BE2C (cell line): ENCODE measurements around the gene NCAM2.

Experiments used
- DNase-seq: peaks from one replicate; pipeline ENCODE4 v3.0.0-alpha.2; 2020
- H3K27me3 ChIP-seq: fragments of 250-450 bp; sonication (Bioruptor Pico); 2 replicates; pipeline ENCODE4 v1.5.1; 2020; ENCODE audit warnings: mild to moderate bottlenecking
- H3K36me3 ChIP-seq: fragments of 250-450 bp; sonication (Bioruptor Pico); 2 replicates; pipeline ENCODE4 v1.5.1; 2020; ENCODE audit warnings: mild to moderate bottlenecking
- H3K4me1 ChIP-seq: fragments of 250-450 bp; sonication (Bioruptor Pico); 2 replicates; pipeline ENCODE4 v1.5.1; 2020
- H3K4me3 ChIP-seq: 2 replicates; pipeline ENCODE4 v1.5.1; 2011; ENCODE audit warnings: low read depth, low read length
- H3K9me3 ChIP-seq: fragments of 250-450 bp; sonication (Bioruptor Pico); 2 replicates; pipeline ENCODE4 v1.5.1; 2020
- CTCF ChIP-seq: IDR thresholded peaks from 2 replicates; pipeline ENCODE4 v1.5.1; 2012; ENCODE audit warnings: mild to moderate bottlenecking, low read depth, low read length

Gene NCAM2

GRCh38 chr21:21097466-21097865 is 99.3 kb downstream of the NCAM2 start:
- H3K4me1 ChIP-seq, result no peaks in the 10 kb centered on the region
- DNase-seq, result no peak
- H3K9me3 ChIP-seq, result no peaks in the 10 kb centered on the region
- H3K4me3 ChIP-seq, result no peak overlapping the region
- H3K36me3 ChIP-seq, result no peaks in the 10 kb centered on the region
- no peaks in the 10 kb centered on the region for H3K27me3 ChIP-seq
- TF ChIP-seq CTCF, result no peak

- peaks cover 2% of the 10 kb centered on the region; the same call in 1 of the 2 replicates for H3K4me1 ChIP-seq
- no peaks in the 10 kb centered on the region for H3K36me3 ChIP-seq
- no peak overlapping the region for H3K4me3 ChIP-seq
- DNase-seq, result peak; percentile 55
- peak; percentile 85 for TF ChIP-seq CTCF
- H3K9me3 ChIP-seq, result no peaks in the 10 kb centered on the region
- H3K27me3 ChIP-seq, result no peaks in the 10 kb centered on the region
Observed at GRCh38 chr21:21101911-21102310, 103.7 kb downstream of the NCAM2 start.

- Histone ChIP-seq H3K27me3 (no peaks in the 10 kb centered on the region), H3K9me3 (no peaks in the 10 kb centered on the region), H3K4me1 (peaks cover 10% of the 10 kb centered on the region), H3K36me3 (no peaks in the 10 kb centered on the region), H3K4me3 (no peak overlapping the region)
- no peak for DNase-seq
- TF ChIP-seq CTCF, result no peak
Observed at GRCh38 chr21:21102896-21103295, 104.7 kb downstream of the NCAM2 start.

GRCh38 chr21:21103692-21104091 is 105.5 kb downstream of the NCAM2 start:
- no peaks in the 10 kb centered on the region for H3K9me3 ChIP-seq
- TF ChIP-seq CTCF, result no peak
- H3K36me3 ChIP-seq, result no peaks in the 10 kb centered on the region
- no peak for DNase-seq
- no peaks in the 10 kb centered on the region for H3K27me3 ChIP-seq
- no peak overlapping the region for H3K4me3 ChIP-seq
- H3K4me1 ChIP-seq, result peaks cover 10% of the 10 kb centered on the region

- Histone ChIP-seq H3K9me3 (no peaks in the 10 kb centered on the region), H3K27me3 (no peaks in the 10 kb centered on the region), H3K36me3 (no peaks in the 10 kb centered on the region), H3K4me1 (peaks cover 10% of the 10 kb centered on the region), H3K4me3 (no peak overlapping the region)
- TF ChIP-seq CTCF, result no peak
- DNase-seq, result no peak
Observed at GRCh38 chr21:21109736-21110135, 111.5 kb downstream of the NCAM2 start.

GRCh38 chr21:21111309-21111920 is 113.2 kb downstream of the NCAM2 start:
- H3K27me3 ChIP-seq, result no peaks in the 10 kb centered on the region
- DNase-seq, result no peak
- H3K4me1 ChIP-seq, result peaks cover 10% of the 10 kb centered on the region
- no peaks in the 10 kb centered on the region for H3K9me3 ChIP-seq
- no peaks in the 10 kb centered on the region for H3K36me3 ChIP-seq
- TF ChIP-seq CTCF, result no peak
- no peak overlapping the region for H3K4me3 ChIP-seq
